Stimulated activated CD4-positive, alpha-beta T cell treated with anti-CD3 and anti-CD28 coated beads, Interleukin-4, amount 100 ng/mL, for 24 hours (primary cell): ENCODE measurements around the gene LARP4B.

ENCODE experiments used
- DNase-seq: peaks from one replicate; pipeline ENCODE4 v3.0.0-alpha.2; 2020

LARP4B gene

GRCh38 chr10:865924-866576 is 65.5 kb downstream of the LARP4B start:
- no peak for DNase-seq

- DNase-seq: no peak
Measured at GRCh38 chr10:865257-865656, 66.2 kb downstream of the LARP4B start.

- no peak for DNase-seq
Measured at GRCh38 chr10:860519-860918, 71.0 kb downstream of the LARP4B start.

- no peak for DNase-seq
Measured at GRCh38 chr10:856416-857157, 74.9 kb downstream of the LARP4B start.

GRCh38 chr10:855671-856070 is 75.8 kb downstream of the LARP4B start:
- DNase-seq: no peak

- DNase-seq: no peak
Measured at GRCh38 chr10:855079-855478, 76.4 kb downstream of the LARP4B start.

- no peak for DNase-seq
Measured at GRCh38 chr10:853017-853416, 78.5 kb downstream of the LARP4B start.

GRCh38 chr10:852386-852785 is 79.1 kb downstream of the LARP4B start:
- DNase-seq: no peak

GRCh38 chr10:851901-852300 is 79.6 kb downstream of the LARP4B start:
- DNase-seq: no peak

GRCh38 chr10:850093-850492 is 81.4 kb downstream of the LARP4B start:
- DNase-seq: no peak

- no peak for DNase-seq
Measured at GRCh38 chr10:847868-848267, 83.6 kb downstream of the LARP4B start.

GRCh38 chr10:846126-846685 is 85.3 kb downstream of the LARP4B start:
- no peak for DNase-seq

GRCh38 chr10:845526-845925 is 86.0 kb downstream of the LARP4B start:
- no peak for DNase-seq

GRCh38 chr10:844552-844951 is 87.0 kb downstream of the LARP4B start:
- DNase-seq: no peak

GRCh38 chr10:843703-844102 is 87.8 kb downstream of the LARP4B start:
- DNase-seq: no peak

GRCh38 chr10:842795-843194 is 88.7 kb downstream of the LARP4B start:
- DNase-seq: no peak

GRCh38 chr10:841535-841934 is 90.0 kb downstream of the LARP4B start:
- DNase-seq: no peak

GRCh38 chr10:839550-840205 is 91.8 kb downstream of the LARP4B start:
- DNase-seq: no peak

- no peak for DNase-seq
Measured at GRCh38 chr10:836782-837181, 94.7 kb downstream of the LARP4B start.

- no peak for DNase-seq
Measured at GRCh38 chr10:834493-834892, 97.0 kb downstream of the LARP4B start.

GRCh38 chr10:829241-829640 is 102.3 kb downstream of the LARP4B start:
- DNase-seq: no peak

GRCh38 chr10:828191-828590 is 103.3 kb downstream of the LARP4B start:
- no peak for DNase-seq

- no peak for DNase-seq
Measured at GRCh38 chr10:824946-825345, 106.6 kb downstream of the LARP4B start.

- no peak for DNase-seq
Measured at GRCh38 chr10:824497-824896, 107.0 kb downstream of the LARP4B start.
